ENCODE measurements around the gene CDH24. TPM values are rescaled to one million over a fixed set of nuclear protein-coding genes. Genes with fewer than 3 reads are reported as not detected.

CDH24 gene
- total and polyA plus RNA-seq, 2 of the 13 experiments (the other 11 are each of a cell fraction or from before 2014, with no cell fraction given) = 0.69 to 0.99 TPM

GRCh38 chr14:23095196-23096108 is 38.1 kb upstream of the CDH24 start, which contains the start of gene C14orf119 (continued):
- TF ChIP-seq HDAC1 (CRISPR knock-in tag; IDR thresholded peaks at IDR 0.05) (peak; percentile 68), KLF15 (CRISPR knock-in tag; IDR thresholded peaks at IDR 0.05; ENCODE audit: borderline replicate concordance) (0 out of 2 replicates have a peak, but pooled peaks have one; percentile 59), ZNF75D (CRISPR knock-in tag; IDR thresholded peaks at IDR 0.05; ENCODE audit: borderline replicate concordance) (0 out of 2 replicates have a peak, but pooled peaks have one; percentile 40), MTERF4 (CRISPR knock-in tag; IDR thresholded peaks at IDR 0.05) (peak; percentile 45; the same call in 1 of the 2 replicates), LCORL (IDR thresholded peaks at IDR 0.05) (0 out of 2 replicates have a peak, but pooled peaks have one; percentile 14), LCORL (CRISPR knock-in tag; IDR thresholded peaks at IDR 0.05) (peak; percentile 86), ISX (CRISPR knock-in tag; conservative IDR thresholded peaks at IDR 0.05) (0 out of 2 replicates have a peak, but pooled peaks have one; percentile 76), ZBTB10 (CRISPR knock-in tag; IDR thresholded peaks at IDR 0.05; ENCODE audit: borderline replicate concordance) (0 out of 2 replicates have a peak, but pooled peaks have one; percentile 81), MYPOP (CRISPR knock-in tag; IDR thresholded peaks at IDR 0.05) (0 out of 2 replicates have a peak, but pooled peaks have one; percentile 5), KAT7 (CRISPR knock-in tag; IDR thresholded peaks at IDR 0.05; ENCODE audit: borderline replicate concordance) (peak; percentile 68; the same call in 1 of the 2 replicates), MTA1 (CRISPR knock-in tag; IDR thresholded peaks at IDR 0.05; ENCODE audit: borderline replicate concordance) (no peak), SNAPC2 (CRISPR knock-in tag; IDR thresholded peaks at IDR 0.05) (peak; percentile 51; the same call in 1 of the 2 replicates), ATF3 (CRISPR knock-in tag; IDR thresholded peaks at IDR 0.05) (peak; percentile 60; the same call in 1 of the 2 replicates), SP1 (IDR thresholded peaks at IDR 0.05) (no peak), SP1 (CRISPR knock-in tag; IDR thresholded peaks at IDR 0.05) (peak; percentile 80), HHEX (CRISPR knock-in tag; IDR thresholded peaks at IDR 0.05) (peak; percentile 48; the same call in 1 of the 2 replicates), THAP8 (CRISPR knock-in tag; IDR thresholded peaks at IDR 0.05; ENCODE audit: borderline replicate concordance) (peak; percentile 59; the same call in 1 of the 2 replicates), ZSCAN21 (CRISPR knock-in tag; IDR thresholded peaks at IDR 0.05; ENCODE audit: borderline replicate concordance) (peak; percentile 53; the same call in 1 of the 2 replicates), ZNF773 (CRISPR knock-in tag; IDR thresholded peaks at IDR 0.05; ENCODE audit: borderline replicate concordance) (peak; percentile 93; the same call in 1 of the 2 replicates), ZNF546 (CRISPR knock-in tag; conservative IDR thresholded peaks at IDR 0.05) (no peak), FOXA1 (IDR thresholded peaks at IDR 0.05) (no peak), FOXA1 (CRISPR knock-in tag; IDR thresholded peaks at IDR 0.05) (0 out of 2 replicates have a peak, but pooled peaks have one; percentile 19), THYN1 (CRISPR knock-in tag; IDR thresholded peaks at IDR 0.05; ENCODE audit: borderline replicate concordance, low read depth) (peak; percentile 19; the same call in 1 of the 2 replicates), KLF6 (CRISPR knock-in tag; IDR thresholded peaks at IDR 0.05) (peak; percentile 70)
